GM18498 (cell line): Measurements from ENCODE around the gene PASK.

Source experiments
- ATAC-seq: cut with Tn5 transposase; IDR thresholded peaks from one replicate; pipeline ENCODE4 v1.9.1; 2021; ENCODE audit warnings: mild to moderate bottlenecking, moderate library complexity; ENCODE audit not compliant: unreplicated experiment

Gene PASK

DNA sequence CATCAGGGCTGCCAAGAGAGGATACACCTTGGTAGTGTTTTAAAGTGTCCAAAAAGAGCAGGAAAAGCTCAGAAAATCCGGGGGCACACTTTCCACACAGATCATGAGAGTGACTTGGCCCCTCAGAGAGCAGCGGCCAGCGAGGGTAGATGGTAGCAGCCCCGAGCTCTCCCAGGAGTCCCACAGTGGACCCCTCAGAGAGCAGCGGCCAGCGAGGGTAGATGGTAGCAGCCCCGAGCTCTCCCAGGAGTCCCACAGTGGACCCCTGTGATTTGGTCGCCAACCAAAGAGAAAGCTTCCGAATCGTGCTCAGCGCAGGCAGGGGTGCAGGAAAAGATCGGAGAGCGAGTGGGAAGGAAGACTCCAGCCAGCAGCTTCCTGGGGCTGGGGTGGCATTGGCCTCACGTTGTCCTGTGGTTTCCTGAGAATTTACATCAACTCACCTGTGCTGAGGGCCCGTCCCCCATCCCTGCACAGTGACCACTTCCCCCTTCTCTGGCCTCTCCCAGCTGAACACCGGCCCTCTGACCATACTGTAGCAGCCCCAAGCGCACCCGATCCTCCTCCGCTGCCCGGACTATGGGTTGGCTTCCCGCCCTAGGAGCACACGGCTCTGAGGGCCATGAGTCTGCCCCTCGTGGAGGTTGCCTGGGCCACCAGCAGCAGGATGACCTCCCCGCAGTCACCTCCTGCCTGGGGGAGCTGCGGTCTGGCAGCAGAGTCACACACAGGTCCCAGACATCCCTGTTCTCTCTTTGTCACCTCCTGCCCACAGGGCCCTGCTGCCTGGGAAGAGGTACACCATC, 80.9 kb downstream of the PASK start:
- no peak for ATAC-seq

DNA sequence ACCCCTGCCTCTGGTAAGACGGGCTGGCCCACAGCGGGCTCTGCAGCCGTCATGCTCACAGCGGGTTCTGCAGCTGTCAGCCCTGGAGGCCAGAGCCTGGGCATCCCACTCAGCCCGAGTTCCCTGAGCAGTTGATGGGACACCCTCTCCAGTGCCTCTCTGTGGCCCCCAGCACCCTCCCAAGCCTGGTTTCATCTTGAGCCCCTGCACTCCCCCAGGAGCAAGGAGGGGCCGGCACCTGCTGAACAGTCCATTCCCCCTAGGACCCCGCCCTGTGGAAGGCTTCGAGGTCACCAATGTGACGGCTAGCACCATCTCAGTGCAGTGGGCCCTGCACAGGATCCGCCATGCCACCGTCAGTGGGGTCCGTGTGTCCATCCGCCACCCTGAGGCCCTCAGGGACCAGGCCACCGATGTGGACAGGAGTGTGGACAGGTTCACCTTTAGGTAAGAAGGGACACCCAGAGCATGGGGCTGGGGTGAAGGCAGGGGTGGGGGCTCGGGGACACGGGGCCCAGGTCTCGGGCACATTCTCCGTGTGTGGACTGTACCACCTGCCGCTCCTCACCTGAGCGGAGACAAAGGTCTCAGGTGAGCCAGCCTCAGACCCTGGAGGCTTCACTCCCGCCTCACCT, 81.7 kb downstream of the PASK start:
- no peak for ATAC-seq

DNA sequence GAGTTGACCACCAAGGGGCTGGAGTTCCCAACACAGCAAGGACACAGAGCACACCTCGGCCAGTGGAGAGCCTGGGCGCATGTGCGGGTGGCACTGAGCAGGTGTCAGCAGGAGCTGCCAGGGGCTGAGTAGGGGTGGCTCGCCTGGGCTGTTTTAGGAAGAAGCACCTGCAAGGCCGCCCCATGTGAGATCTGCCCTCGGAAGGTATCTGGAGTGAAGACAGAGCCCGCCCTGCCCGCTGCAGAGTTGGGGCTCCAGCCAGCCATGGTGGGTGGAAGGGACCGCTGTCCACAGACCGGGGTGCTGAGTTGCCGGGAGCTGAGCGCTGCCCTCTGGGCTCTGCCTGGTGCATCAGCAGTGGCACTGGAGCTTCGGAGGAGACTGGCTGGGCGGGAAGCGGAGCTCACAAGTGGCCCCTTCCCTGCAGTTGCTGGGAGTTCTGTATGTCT, 82.4 kb downstream of the PASK start:
- no peak for ATAC-seq

DNA sequence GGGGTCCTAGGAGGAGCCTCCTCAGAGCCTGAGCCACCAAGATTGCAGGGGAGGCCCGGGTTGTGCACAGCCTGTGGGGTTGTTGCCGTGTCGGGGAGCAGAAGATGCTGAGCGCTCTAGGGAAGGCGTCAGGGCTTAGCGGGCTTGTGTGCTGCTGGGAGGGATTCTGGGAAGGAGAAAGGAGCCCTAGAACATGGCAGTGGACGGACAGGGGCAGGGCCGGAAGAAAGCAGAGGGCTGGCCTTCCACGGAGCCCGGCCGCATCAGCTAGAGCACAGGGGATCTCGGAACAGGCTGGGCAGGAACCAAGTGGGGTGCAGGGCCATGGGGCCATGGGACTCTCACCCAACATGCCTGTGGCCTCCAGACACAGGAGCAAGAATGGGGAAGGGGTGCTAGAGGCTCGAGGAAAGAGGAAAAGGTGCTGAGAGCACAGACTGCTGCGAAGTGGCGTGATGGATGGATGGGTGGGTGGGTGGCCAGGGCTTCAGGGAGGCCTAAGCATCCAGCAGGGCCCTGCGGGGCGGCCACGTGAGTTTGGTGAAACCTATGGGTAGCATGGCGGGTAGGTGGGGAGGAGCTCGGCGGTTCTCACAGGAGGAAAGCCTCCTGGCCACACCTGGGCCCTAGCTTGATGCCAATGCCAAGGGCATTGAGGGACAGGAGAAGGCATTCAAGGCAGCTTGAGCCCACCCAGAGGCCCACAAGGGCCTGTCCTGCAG, 82.9 kb downstream of the PASK start:
- no peak for ATAC-seq

DNA sequence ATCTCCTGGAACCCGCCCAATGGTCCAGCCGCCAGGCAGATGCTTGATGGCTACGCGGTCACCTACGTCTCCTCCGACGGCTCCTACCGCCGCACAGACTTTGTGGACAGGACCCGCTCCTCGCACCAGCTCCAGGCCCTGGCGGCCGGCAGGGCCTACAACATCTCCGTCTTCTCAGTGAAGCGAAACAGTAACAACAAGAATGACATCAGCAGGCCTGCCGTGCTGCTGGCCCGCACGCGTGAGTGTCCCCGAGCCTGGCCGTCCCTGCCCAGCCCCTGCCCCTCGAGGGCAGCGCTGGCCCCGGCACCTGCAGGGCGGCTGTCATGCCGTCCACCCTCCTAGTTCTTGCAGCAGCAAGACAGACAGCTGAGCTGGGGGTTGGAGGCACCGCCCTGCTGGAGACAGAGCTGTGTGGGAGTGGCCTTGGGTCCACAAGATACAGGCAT, 83.9 kb downstream of the PASK start:
- ATAC-seq = no peak

DNA sequence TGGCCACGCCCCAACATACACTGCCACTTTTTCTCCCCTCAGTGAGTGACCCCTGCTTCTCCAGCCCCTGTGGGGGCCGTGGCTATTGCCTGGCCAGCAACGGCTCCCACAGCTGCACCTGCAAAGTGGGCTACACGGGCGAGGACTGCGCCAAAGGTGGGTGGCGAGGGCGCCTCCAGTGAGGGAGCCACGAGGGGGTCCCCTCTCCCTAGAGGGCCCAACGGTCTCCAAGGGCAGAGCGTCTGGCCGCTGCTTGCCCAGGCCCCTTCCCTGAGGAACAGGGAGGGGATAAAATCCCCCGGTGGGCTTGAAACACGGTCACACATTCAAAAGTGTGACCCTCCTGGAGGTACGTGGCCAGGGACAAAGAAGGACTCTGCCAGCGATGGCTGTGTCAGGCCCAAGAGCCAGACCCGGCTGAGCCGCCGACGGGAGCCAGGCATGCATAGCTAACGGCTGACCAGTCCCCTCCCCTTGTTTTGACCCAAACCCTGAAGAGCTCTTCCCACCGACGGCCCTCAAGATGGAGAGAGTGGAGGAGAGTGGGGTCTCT, 84.4 kb downstream of the PASK start:
- no peak for ATAC-seq

DNA sequence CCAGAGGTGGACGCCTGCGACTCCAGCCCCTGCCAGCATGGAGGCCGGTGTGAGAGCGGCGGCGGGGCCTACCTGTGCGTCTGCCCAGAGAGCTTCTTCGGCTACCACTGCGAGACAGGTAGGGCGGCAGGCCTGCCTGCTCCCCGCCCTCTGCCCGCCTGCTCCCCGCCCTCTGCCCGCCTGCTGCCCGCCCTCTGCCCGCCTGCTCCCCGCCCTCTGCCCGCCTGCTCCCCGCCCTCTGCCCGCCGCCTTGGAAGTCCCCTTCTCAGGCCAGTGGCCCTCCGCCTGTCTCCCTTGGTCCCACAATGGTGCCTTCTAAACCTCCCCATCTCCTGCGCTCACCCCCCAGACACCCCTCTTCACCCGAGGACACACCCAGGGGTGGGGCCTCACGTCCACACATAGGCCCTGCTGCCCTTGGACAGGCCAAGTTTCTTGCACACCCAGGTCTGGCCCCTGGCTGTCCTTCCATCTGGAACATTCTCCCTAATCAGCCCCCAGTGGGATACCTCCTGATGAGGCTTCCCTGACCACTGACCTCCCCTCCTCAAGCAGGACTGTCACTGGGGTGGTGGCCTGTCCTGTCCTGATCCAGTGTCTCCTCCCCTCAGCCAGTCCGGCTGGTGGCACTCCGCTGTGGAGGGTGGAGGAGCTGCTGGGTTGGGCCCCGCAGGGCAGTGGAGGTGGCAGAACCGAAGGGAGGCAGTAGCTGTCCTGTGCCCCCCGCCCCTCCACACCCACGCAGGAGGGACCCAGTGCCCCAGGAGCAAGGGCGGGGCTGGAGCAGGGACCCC, 85.1 kb downstream of the PASK start:
- ATAC-seq = no peak

DNA sequence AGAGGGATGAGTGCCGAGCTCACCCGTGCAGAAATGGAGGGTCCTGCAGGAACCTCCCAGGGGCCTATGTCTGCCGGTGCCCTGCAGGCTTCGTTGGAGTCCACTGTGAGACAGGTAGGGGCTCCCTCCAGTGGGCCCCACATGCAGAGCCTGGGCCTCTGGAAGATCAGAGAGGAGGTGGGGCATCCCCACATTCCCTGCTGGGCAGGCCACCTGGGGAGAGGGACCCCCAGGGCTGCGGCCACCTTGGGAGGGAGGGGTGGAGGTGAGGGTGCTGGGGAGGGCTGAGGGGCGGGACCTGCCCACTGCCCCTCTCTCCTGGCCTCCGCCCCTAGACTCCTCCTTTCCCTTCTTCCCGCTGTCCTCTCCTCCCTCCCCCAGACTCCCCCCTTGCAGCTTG, 85.7 kb downstream of the PASK start:
- ATAC-seq = no peak

DNA sequence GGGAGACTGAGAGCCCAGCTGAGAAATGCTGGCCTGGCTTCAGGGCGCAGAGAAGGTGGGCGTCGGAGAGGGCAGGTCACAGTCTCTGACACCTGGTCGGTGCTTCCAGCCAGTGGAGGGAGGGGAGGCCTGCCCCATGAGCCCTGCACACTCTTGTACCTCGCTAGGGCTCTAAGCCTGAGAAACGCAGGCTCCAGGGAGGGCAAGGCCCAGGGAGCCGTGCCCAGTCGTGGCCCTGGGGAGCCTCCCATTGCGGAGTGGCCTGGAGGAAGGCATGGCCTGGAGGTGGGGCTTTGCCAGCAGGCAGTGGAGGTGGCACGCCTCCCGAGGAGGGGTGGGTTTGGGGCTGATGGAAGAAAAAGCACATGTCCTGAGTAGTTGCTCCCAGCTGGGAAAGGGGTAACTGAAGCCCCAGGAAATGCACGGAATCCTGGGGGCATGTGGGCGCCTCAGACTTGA, 86.2 kb downstream of the PASK start:
- no peak for ATAC-seq

DNA sequence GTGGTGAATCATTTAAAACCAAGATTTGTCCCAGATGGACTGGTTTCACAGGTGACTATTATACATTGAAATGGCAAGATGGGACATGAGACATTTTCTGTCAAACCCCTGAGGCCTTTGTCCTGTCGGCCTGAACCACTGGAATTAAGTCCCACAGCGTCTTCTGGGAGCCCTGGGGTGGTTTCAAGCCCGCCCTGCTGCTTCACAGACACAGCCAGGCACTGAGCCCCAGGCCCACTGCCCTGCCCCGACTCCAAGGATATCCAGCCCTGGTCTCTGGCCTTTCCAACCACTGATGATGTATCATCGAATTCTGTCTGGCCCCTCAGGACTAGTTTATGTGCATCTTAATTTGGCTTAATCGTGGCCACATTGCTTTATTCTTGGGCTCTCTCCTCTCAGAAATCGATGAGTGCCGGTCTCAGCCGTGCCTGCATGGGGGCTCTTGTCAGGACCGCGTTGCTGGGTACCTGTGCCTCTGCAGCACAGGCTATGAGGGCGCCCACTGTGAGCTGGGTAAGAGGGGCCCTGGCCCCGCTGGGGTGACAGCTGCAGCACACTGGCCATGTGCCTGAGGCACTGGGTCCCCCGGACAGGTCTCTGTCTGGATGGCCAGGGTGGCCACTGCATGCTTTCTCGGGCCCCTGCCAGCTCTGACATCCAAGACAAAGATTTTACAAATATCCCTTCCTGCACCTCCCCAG, 86.7 kb downstream of the PASK start:
- no peak for ATAC-seq

DNA sequence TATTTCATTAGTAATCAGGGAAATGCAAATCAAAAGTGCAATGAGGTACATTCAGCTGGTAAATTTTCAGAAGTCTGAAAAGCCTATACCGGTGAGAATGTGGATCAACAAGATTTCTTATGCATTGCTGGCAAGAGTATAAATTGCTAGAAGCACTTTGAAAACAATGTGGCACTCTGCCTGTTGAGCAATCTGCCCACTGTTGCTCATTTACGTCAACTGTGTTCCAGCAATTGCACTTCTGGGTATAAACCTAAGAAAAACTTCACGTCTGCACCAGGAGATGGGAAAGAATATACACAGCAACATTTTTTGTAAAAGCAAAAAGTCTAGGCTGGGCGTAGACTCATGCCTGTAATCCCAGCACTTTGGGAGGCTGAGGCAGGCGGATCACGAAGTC, 88.0 kb downstream of the PASK start:
- no peak for ATAC-seq
